ENCODE measurements around the gene SNURF. TPM values are rescaled to one million over a fixed set of nuclear protein-coding genes. Genes with fewer than 3 reads are reported as not detected.
"Not testable (repeated sequence)": the region's sequence is repeated elsewhere in the genome, so short reads cannot be mapped to it uniquely, and the experiment has no call there.

Gene SNURF, protein sequence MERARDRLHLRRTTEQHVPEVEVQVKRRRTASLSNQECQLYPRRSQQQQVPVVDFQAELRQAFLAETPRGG
- 1.4 and 2.5 TPM in 2 replicates for total RNA-seq

- no peak for DNase-seq (ENCODE audit: low read depth)
- Histone ChIP-seq H3K4me3 (ENCODE audit: low read depth, low read length) (peak within 1 kb of the TSS; percentile 72), H3K36me3 (ENCODE audit: control insufficient read depth, insufficient read depth, low read length) (no peaks in the 10 kb centered on the region), H3K27me3 (ENCODE audit: control insufficient read depth, insufficient read depth, low read length) (no peaks in the 10 kb centered on the region)
- no peak for TF ChIP-seq CTCF (IDR thresholded peaks at IDR 0.05; ENCODE audit: insufficient read depth, low read length, poor library complexity, severe bottlenecking)
These were observed at the start of gene SNURF, which contains the start of gene SNRPN for GRCh38 chr15:24954783-24955530. SNURF (plus strand) TSS chr15:24954987; CDS start chr15:24955049, 62 bp downstream. SNRPN (plus strand) TSS chr15:24954987; CDS start chr15:24974454, 19,467 bp downstream.

GRCh38 chr15:24916305-24917009, 38.3 kb upstream of the SNURF start:
- Histone ChIP-seq H3K27me3 (ENCODE audit: control insufficient read depth, insufficient read depth, low read length) (no peaks in the 10 kb centered on the region), H3K36me3 (ENCODE audit: control insufficient read depth, insufficient read depth, low read length) (no peaks in the 10 kb centered on the region), H3K4me3 (ENCODE audit: low read depth, low read length) (no peak overlapping the region)
- no peak for TF ChIP-seq CTCF (IDR thresholded peaks at IDR 0.05; ENCODE audit: insufficient read depth, low read length, poor library complexity, severe bottlenecking)
- no peak for DNase-seq (ENCODE audit: low read depth)

- no peaks in the 10 kb centered on the region for H3K36me3 ChIP-seq (ENCODE audit: control insufficient read depth, insufficient read depth, low read length)
- TF ChIP-seq CTCF (IDR thresholded peaks at IDR 0.05; ENCODE audit: insufficient read depth, low read length, poor library complexity, severe bottlenecking) = no peak
- no peak for DNase-seq (ENCODE audit: low read depth)
- no peaks in the 10 kb centered on the region for H3K27me3 ChIP-seq (ENCODE audit: control insufficient read depth, insufficient read depth, low read length)
- no peak overlapping the region for H3K4me3 ChIP-seq (ENCODE audit: low read depth, low read length)
These were observed 37.4 kb upstream of the SNURF start for GRCh38 chr15:24917431-24917830.

DNA sequence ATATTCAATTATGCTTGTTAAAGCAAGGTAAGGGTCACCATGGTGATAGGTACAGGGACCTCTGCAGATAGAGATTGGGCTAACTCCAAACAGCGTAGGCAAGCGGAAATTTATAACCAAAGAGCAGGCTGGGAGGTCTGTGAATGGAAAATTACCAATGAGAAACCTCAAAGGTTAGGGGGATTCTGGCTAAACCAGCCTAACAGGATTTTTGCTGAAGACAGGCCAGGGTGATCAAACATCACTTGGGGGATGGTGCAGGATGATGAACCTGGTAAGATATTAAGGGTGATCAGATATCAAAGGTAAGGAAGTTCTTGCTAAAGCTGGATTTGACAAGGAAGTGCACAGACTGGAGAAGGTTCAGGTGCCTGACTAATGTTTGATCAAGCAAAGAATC, 35.3 kb upstream of the SNURF start:
- no peak for DNase-seq (ENCODE audit: low read depth)
- H3K27me3 ChIP-seq (ENCODE audit: control insufficient read depth, insufficient read depth, low read length) = no peaks in the 10 kb centered on the region
- no peak overlapping the region for H3K4me3 ChIP-seq (ENCODE audit: low read depth, low read length)
- no peaks in the 10 kb centered on the region for H3K36me3 ChIP-seq (ENCODE audit: control insufficient read depth, insufficient read depth, low read length)
- no peak for TF ChIP-seq CTCF (IDR thresholded peaks at IDR 0.05; ENCODE audit: insufficient read depth, low read length, poor library complexity, severe bottlenecking)

DNA sequence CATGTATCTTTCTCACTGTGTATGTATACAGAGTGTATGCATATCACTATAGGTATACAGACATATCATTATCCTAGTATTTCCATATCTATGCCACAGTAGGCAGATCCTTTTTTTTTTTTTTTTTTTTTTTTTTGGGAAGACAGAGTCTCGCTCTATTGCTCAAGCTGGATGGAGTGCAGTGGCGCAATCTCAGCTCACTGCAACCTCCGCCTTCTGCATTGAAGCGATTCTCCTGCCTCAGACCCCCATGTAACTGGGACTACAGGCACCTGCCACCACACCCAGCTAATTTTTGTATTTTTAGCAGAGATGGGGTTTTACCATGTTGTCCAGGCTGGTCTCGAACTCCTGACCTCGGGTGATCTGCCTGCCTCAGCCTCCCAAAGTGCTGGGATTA, 32.0 kb upstream of the SNURF start:
- H3K4me3 ChIP-seq (ENCODE audit: low read depth, low read length); DNase-seq (ENCODE audit: low read depth); H3K27me3 ChIP-seq (ENCODE audit: control insufficient read depth, insufficient read depth, low read length); H3K36me3 ChIP-seq (ENCODE audit: control insufficient read depth, insufficient read depth, low read length): not testable (repeated sequence)

GRCh38 chr15:24924153-24924552, 30.6 kb upstream of the SNURF start:
- TF ChIP-seq CTCF (IDR thresholded peaks at IDR 0.05; ENCODE audit: insufficient read depth, low read length, poor library complexity, severe bottlenecking) = no peak
- Histone ChIP-seq H3K36me3 (ENCODE audit: control insufficient read depth, insufficient read depth, low read length) (no peaks in the 10 kb centered on the region), H3K4me3 (ENCODE audit: low read depth, low read length) (no peak overlapping the region), H3K27me3 (ENCODE audit: control insufficient read depth, insufficient read depth, low read length) (no peaks in the 10 kb centered on the region)
- no peak for DNase-seq (ENCODE audit: low read depth)

All from kidney epithelial cell (primary cell).